ENCODE results near the gene CLIC4. TPM values are rescaled to one million over a fixed set of nuclear protein-coding genes. Genes with fewer than 3 reads are reported as not detected.

The CLIC4 gene
- polyA plus RNA-seq, 3 donors, result 9.7 to 38.1 (median 24.6) TPM

GRCh38 chr1:24875257-24875656 lies 130.0 kb downstream of the CLIC4 start:
- Mint-ChIP-seq H3K27me3 (ENCODE audit: low read depth in 3 of 3) (peaks cover 18 to 26% (median 23%) of the 10 kb centered on the region in 3 donors), H3K36me3 (no peaks in the 10 kb centered on the region), H3K9me3 (peaks cover 0 to 5% (median 2%) of the 10 kb centered on the region in 7 donors), H3K27ac (no peak overlapping the region), H3K4me1 (peaks cover 29% of the 10 kb centered on the region), H3K4me3 (no peak overlapping the region)
- Histone ChIP-seq H4K20me1 (ENCODE audit: insufficient read depth, low read length) (no peaks in the 10 kb centered on the region), H3K27ac (ENCODE audit: low read depth in 1 of 2, low read length in 2 of 2) (no peak overlapping the region), H3K9ac (ENCODE audit: insufficient read depth, low read length, poor library complexity, severe bottlenecking) (no peak overlapping the region), H3K4me1 (ENCODE audit: control insufficient read depth in 1 of 2, insufficient read depth in 2 of 2, low read length in 2 of 2) (peaks cover 28 to 29% of the 10 kb centered on the region in 2 donors), H3K4me2 (replicated peaks; ENCODE audit: extremely low read depth, low read length, poor library complexity, severe bottlenecking) (no peak overlapping the region), H3K4me3 (replicated peaks in 1 of 3; ENCODE audit: low read depth in 2 of 3, low read length in 3 of 3) (no peak overlapping the region), H3K36me3 (replicated peaks in 1 of 2; ENCODE audit: control insufficient read depth in 1 of 2, insufficient read depth in 2 of 2, low read length in 2 of 2) (no peaks in the 10 kb centered on the region), H3K27me3 (ENCODE audit: control insufficient read depth in 2 of 2, insufficient read depth in 2 of 2, low read length in 2 of 2) (peaks cover 0 to 17% of the 10 kb centered on the region in 2 donors), H2AFZ (ENCODE audit: insufficient read depth, low read depth, low read length, poor library complexity, severe bottlenecking) (no peak overlapping the region), H3K79me2 (ENCODE audit: insufficient read depth, low read length) (no peaks in the 10 kb centered on the region), H3K9me3 (replicated peaks in 1 of 2; ENCODE audit: control insufficient read depth in 1 of 2, insufficient read depth in 1 of 2, low read length in 2 of 2) (no peaks in the 10 kb centered on the region)
- TF ChIP-seq CTCF (IDR thresholded peaks at IDR 0.05), result no peak
- intact Hi-C loops (cut with micrococcal nuclease), result no loop called here
- 94% methylated on average over 4 of the region's 8 CpGs for WGBS (ENCODE audit: insufficient coverage)
- DNase-seq, result no peak

- H3K4me3 Mint-ChIP-seq, result no peak overlapping the region
- intact Hi-C loops (cut with micrococcal nuclease), result no loop called here
- H3K9me3 ChIP-seq (replicated peaks in 1 of 2; ENCODE audit: control insufficient read depth in 1 of 2, insufficient read depth in 1 of 2, low read length in 2 of 2), result no peaks in the 10 kb centered on the region
- no peak overlapping the region for H3K4me2 ChIP-seq (replicated peaks; ENCODE audit: extremely low read depth, low read length, poor library complexity, severe bottlenecking)
- no peaks in the 10 kb centered on the region for H3K36me3 ChIP-seq (replicated peaks in 1 of 2; ENCODE audit: control insufficient read depth in 1 of 2, insufficient read depth in 2 of 2, low read length in 2 of 2)
- H3K27ac Mint-ChIP-seq, result no peak overlapping the region
- no peaks in the 10 kb centered on the region for H4K20me1 ChIP-seq (ENCODE audit: insufficient read depth, low read length)
- no peak overlapping the region for H3K27ac ChIP-seq (ENCODE audit: low read depth in 1 of 2, low read length in 2 of 2)
- H3K4me1 Mint-ChIP-seq, result peaks cover 21% of the 10 kb centered on the region
- no peak overlapping the region for H2AFZ ChIP-seq (ENCODE audit: insufficient read depth, low read depth, low read length, poor library complexity, severe bottlenecking)
- no peak for TF ChIP-seq CTCF (IDR thresholded peaks at IDR 0.05)
- DNase-seq, result no peak
- 92% methylated on average over 2 of the region's 8 CpGs for WGBS (ENCODE audit: insufficient coverage)
- peaks cover 0 to 8% (median 4%) of the 10 kb centered on the region in 7 donors for H3K9me3 Mint-ChIP-seq
- no peaks in the 10 kb centered on the region for H3K79me2 ChIP-seq (ENCODE audit: insufficient read depth, low read length)
- peaks cover 20 to 21% of the 10 kb centered on the region in 2 donors for H3K4me1 ChIP-seq (ENCODE audit: control insufficient read depth in 1 of 2, insufficient read depth in 2 of 2, low read length in 2 of 2)
- no peaks in the 10 kb centered on the region for H3K36me3 Mint-ChIP-seq
- no peak overlapping the region for H3K4me3 ChIP-seq (replicated peaks in 1 of 3; ENCODE audit: low read depth in 2 of 3, low read length in 3 of 3)
- H3K27me3 ChIP-seq (ENCODE audit: control insufficient read depth in 2 of 2, insufficient read depth in 2 of 2, low read length in 2 of 2), result peaks cover 0 to 9% of the 10 kb centered on the region in 2 donors
- no peak overlapping the region for H3K9ac ChIP-seq (ENCODE audit: insufficient read depth, low read length, poor library complexity, severe bottlenecking)
- peaks cover 15 to 18% (median 18%) of the 10 kb centered on the region in 3 donors for H3K27me3 Mint-ChIP-seq (ENCODE audit: low read depth in 3 of 3)
These were observed 130.8 kb downstream of the CLIC4 start for GRCh38 chr1:24875991-24876506.
